ENCODE measurements around the gene MORC4.

MORC4 gene

GRCh38 chrX:106955004-106955772, 44.8 kb downstream of the MORC4 start:
- Histone ChIP-seq H3K27ac (no peak overlapping the region), H3K4me3 (no peak overlapping the region)

GRCh38 chrX:106954041-106954440, 46.0 kb downstream of the MORC4 start:
- H3K4me3 ChIP-seq: no peak overlapping the region

GRCh38 chrX:106952988-106953387, 47.0 kb downstream of the MORC4 start:
- no peak overlapping the region for H3K4me3 ChIP-seq
- H3K27ac ChIP-seq: no peak overlapping the region

More at GRCh38 chrX:106954041-106954440, 46.0 kb downstream of the MORC4 start:
- no peak overlapping the region for H3K27ac ChIP-seq

GRCh38 chrX:106952538-106952937, 47.5 kb downstream of the MORC4 start:
- Histone ChIP-seq H3K27ac (no peak overlapping the region), H3K4me3 (no peak overlapping the region)

GRCh38 chrX:106952089-106952488, 47.9 kb downstream of the MORC4 start:
- Histone ChIP-seq H3K4me3 (no peak overlapping the region), H3K27ac (no peak overlapping the region)

- no peak overlapping the region for H3K27ac ChIP-seq
- no peak overlapping the region for H3K4me3 ChIP-seq
Observed at GRCh38 chrX:106951230-106951629, 48.8 kb downstream of the MORC4 start.

- Histone ChIP-seq H3K27ac (no peak overlapping the region), H3K4me3 (no peak overlapping the region)
Observed at GRCh38 chrX:106950381-106950780, 49.6 kb downstream of the MORC4 start.

GRCh38 chrX:106949366-106949765, 50.6 kb downstream of the MORC4 start:
- Histone ChIP-seq H3K4me3 (no peak overlapping the region), H3K27ac (no peak overlapping the region)

- Histone ChIP-seq H3K27ac (no peak overlapping the region), H3K4me3 (no peak overlapping the region)
Observed at GRCh38 chrX:106948641-106949040, 51.4 kb downstream of the MORC4 start.

GRCh38 chrX:106946464-106946863, 53.5 kb downstream of the MORC4 start:
- no peak overlapping the region for H3K4me3 ChIP-seq

GRCh38 chrX:106940068-106940467, 59.9 kb downstream of the MORC4 start:
- no peak overlapping the region for H3K27ac ChIP-seq
- no peak overlapping the region for H3K4me3 ChIP-seq

More at GRCh38 chrX:106946464-106946863, 53.5 kb downstream of the MORC4 start:
- no peak overlapping the region for H3K27ac ChIP-seq

GRCh38 chrX:106939566-106939965, 60.4 kb downstream of the MORC4 start:
- Histone ChIP-seq H3K4me3 (no peak overlapping the region), H3K27ac (no peak overlapping the region)

- Histone ChIP-seq H3K27ac (no peak overlapping the region), H3K4me3 (no peak overlapping the region)
Observed at GRCh38 chrX:106936246-106936645, 63.8 kb downstream of the MORC4 start.

- Histone ChIP-seq H3K27ac (no peak overlapping the region), H3K4me3 (no peak overlapping the region)
Observed at GRCh38 chrX:106935175-106935574, 64.8 kb downstream of the MORC4 start.

GRCh38 chrX:106933538-106933961, 66.5 kb downstream of the MORC4 start:
- H3K4me3 ChIP-seq: no peak overlapping the region
- H3K27ac ChIP-seq: no peak overlapping the region

- no peak overlapping the region for H3K4me3 ChIP-seq
- H3K27ac ChIP-seq: no peak overlapping the region
Observed at GRCh38 chrX:106932960-106933537, 67.0 kb downstream of the MORC4 start.

- no peak overlapping the region for H3K27ac ChIP-seq
- no peak overlapping the region for H3K4me3 ChIP-seq
Observed at GRCh38 chrX:106932492-106932923, 67.5 kb downstream of the MORC4 start.

GRCh38 chrX:106931831-106932491, 68.1 kb downstream of the MORC4 start:
- Histone ChIP-seq H3K27ac (no peak overlapping the region), H3K4me3 (no peak overlapping the region)

- no peak overlapping the region for H3K4me3 ChIP-seq
- H3K27ac ChIP-seq: no peak overlapping the region
Observed at GRCh38 chrX:106928227-106928626, 71.8 kb downstream of the MORC4 start.

- Histone ChIP-seq H3K27ac (no peak overlapping the region), H3K4me3 (no peak overlapping the region)
Observed at GRCh38 chrX:106927700-106928099, 72.3 kb downstream of the MORC4 start.

- H3K4me3 ChIP-seq: no peak overlapping the region
- H3K27ac ChIP-seq: no peak overlapping the region
Observed at GRCh38 chrX:106927023-106927422, 73.0 kb downstream of the MORC4 start.

All from skin epidermis (tissue), 12 donors.